Fibroblast of skin of abdomen (primary cell): ENCODE measurements around the gene PDLIM7.
A peak's percentile ranks its signal among the peaks of the same experiment; 100 is the strongest.
"Not testable (repeated sequence)": the region's sequence is repeated elsewhere in the genome, so short reads cannot be mapped to it uniquely, and the experiment has no call there.

Experiments used
- DNase-seq: peaks from one replicate; pipeline ENCODE4 v3.0.0-alpha.2; 2013

The PDLIM7 gene

GRCh38 chr5:177491983-177492746 is 5.2 kb downstream of the PDLIM7 start:
- no peak for DNase-seq

- peak; percentile 59 for DNase-seq
Observed at GRCh38 chr5:177491429-177491945, 5.9 kb downstream of the PDLIM7 start.

GRCh38 chr5:177490992-177491391 is 6.4 kb downstream of the PDLIM7 start:
- DNase-seq, result no peak

- DNase-seq, result no peak
Observed at GRCh38 chr5:177490311-177490991, 7.0 kb downstream of the PDLIM7 start.

GRCh38 chr5:177489119-177489716 is 8.2 kb downstream of the PDLIM7 start:
- no peak for DNase-seq

GRCh38 chr5:177487975-177488374 is 9.4 kb downstream of the PDLIM7 start:
- no peak for DNase-seq

- DNase-seq, result no peak
Observed at GRCh38 chr5:177487144-177487543, 10.3 kb downstream of the PDLIM7 start.

- DNase-seq, result no peak
Observed at GRCh38 chr5:177486256-177486655, 11.1 kb downstream of the PDLIM7 start.

- DNase-seq, result not testable (repeated sequence)
Observed at GRCh38 chr5:177485753-177486152, 11.7 kb downstream of the PDLIM7 start.

GRCh38 chr5:177484902-177485549 is 12.4 kb downstream of the PDLIM7 start:
- no peak for DNase-seq

- no peak for DNase-seq
Observed at GRCh38 chr5:177483994-177484901, 13.2 kb downstream of the PDLIM7 start.

- no peak for DNase-seq
Observed at GRCh38 chr5:177483042-177483441, 14.4 kb downstream of the PDLIM7 start.

- no peak for DNase-seq
Observed at GRCh38 chr5:177482359-177482795, 15.0 kb downstream of the PDLIM7 start.

- peak; percentile 57 for DNase-seq
Observed at GRCh38 chr5:177479774-177480173, 17.6 kb downstream of the PDLIM7 start.

GRCh38 chr5:177478711-177479646 is 18.4 kb downstream of the PDLIM7 start:
- peak; percentile 67 for DNase-seq

GRCh38 chr5:177477701-177478477 is 19.5 kb downstream of the PDLIM7 start:
- DNase-seq, result peak; percentile 49

- peak; percentile 76 for DNase-seq
Observed at GRCh38 chr5:177476531-177477233, 20.7 kb downstream of the PDLIM7 start.

GRCh38 chr5:177475563-177476427 is 21.6 kb downstream of the PDLIM7 start:
- DNase-seq, result no peak
